BLaER1 treated with 17β-estradiol and CSF1 and Interleukin-3, amounts not matched to agents 10 nM and 100 nM (cell line): ENCODE data around the gene SYNDIG1.

Experiments
- H3K27ac ChIP-seq, 11 experiments: shearing (Covaris generic); formaldehyde crosslinking; 2 replicates each; pipeline ENCODE4 v1.8.1; 2022
- H3K27me3 ChIP-seq, 11 experiments: shearing (Covaris generic); formaldehyde crosslinking; 2 replicates each; pipeline ENCODE4 v1.8.1; 2022
- H3K36me3 ChIP-seq, 11 experiments: shearing (Covaris generic); formaldehyde crosslinking; 2 replicates each; pipeline ENCODE4 v1.8.1; 2022
- H3K4me1 ChIP-seq, 10 experiments: shearing (Covaris generic); formaldehyde crosslinking; 2 replicates each; pipeline ENCODE4 v1.8.1; 2022
- H3K4me2 ChIP-seq, 11 experiments: shearing (Covaris generic); formaldehyde crosslinking; 2 replicates each; pipeline ENCODE4 v1.8.1; 2022
- H3K4me3 ChIP-seq, 10 experiments: shearing (Covaris generic); formaldehyde crosslinking; 2 replicates each; pipeline ENCODE4 v1.8.1; 2022
- H3K9ac ChIP-seq, 11 experiments: shearing (Covaris generic); formaldehyde crosslinking; 2 replicates each; pipeline ENCODE4 v1.8.1; 2022
- H3K9me3 ChIP-seq, 11 experiments: shearing (Covaris generic); formaldehyde crosslinking; replicated peaks in 1 of 11; 2 replicates each; pipeline ENCODE4 v1.8.1; 2022
- H4K20me1 ChIP-seq, 11 experiments: shearing (Covaris generic); formaldehyde crosslinking; 2 replicates each; pipeline ENCODE4 v1.8.1; 2022
- Cebpa-rat ChIP-seq, 11 experiments: shearing (Covaris generic); IDR thresholded peaks; 2 replicates each; pipeline ENCODE4 v1.8.1; 2022

Gene SYNDIG1

DNA sequence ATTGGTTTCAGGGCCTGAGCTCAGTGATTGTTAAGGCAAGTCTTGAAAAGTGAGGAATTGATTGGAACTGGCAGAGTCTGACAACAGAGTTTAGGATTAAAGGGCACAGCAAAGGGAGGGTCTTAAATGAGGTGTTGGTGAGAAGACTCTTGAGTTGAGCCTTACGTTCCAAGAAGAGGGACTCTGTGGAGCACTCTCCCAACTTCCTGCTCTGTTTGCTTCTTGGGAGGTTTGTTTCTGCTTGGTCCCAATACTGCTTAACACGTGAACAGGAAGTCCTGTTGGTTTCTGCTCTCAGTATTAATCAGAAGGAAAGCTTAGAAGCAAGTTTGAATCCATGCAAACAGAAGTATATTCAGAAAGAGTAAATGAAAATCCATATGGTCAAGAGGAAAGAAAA lies 15.6 kb upstream of the SYNDIG1 start:
- H3K4me2 ChIP-seq: peak overlapping the region in 10 of 11 experiments; percentile 16 to 74 (median 42); a peak in 17 of 22 replicates
- no peak overlapping the region for H3K4me3 ChIP-seq
- no peaks in the 10 kb centered on the region for H3K36me3 ChIP-seq
- TF ChIP-seq Cebpa-rat (IDR thresholded peaks at IDR 0.05): no peak
- no peaks in the 10 kb centered on the region for H3K9me3 ChIP-seq
- H3K27ac ChIP-seq: no peak overlapping the region
- no peaks in the 10 kb centered on the region for H4K20me1 ChIP-seq
- no peaks in the 10 kb centered on the region for H3K27me3 ChIP-seq
- no peak overlapping the region for H3K9ac ChIP-seq
- H3K4me1 ChIP-seq: peaks cover 6 to 17% (median 11%) of the 10 kb centered on the region in 10 experiments

- TF ChIP-seq Cebpa-rat (IDR thresholded peaks at IDR 0.05): no peak
- H3K9ac ChIP-seq: no peak overlapping the region
- no peak overlapping the region for H3K4me2 ChIP-seq
- H3K27ac ChIP-seq: no peak overlapping the region
- no peaks in the 10 kb centered on the region for H4K20me1 ChIP-seq
- no peaks in the 10 kb centered on the region for H3K36me3 ChIP-seq
- no peaks in the 10 kb centered on the region for H3K9me3 ChIP-seq
- no peak overlapping the region for H3K4me3 ChIP-seq
- H3K27me3 ChIP-seq: no peaks in the 10 kb centered on the region
- peaks cover 6 to 17% (median 11%) of the 10 kb centered on the region in 10 experiments for H3K4me1 ChIP-seq
Measured at GRCh38 chr20:24455081-24455480, 14.3 kb upstream of the SYNDIG1 start.

GRCh38 chr20:24456398-24456781 lies 13.0 kb upstream of the SYNDIG1 start:
- Histone ChIP-seq H3K27me3 (no peaks in the 10 kb centered on the region), H3K9me3 (no peaks in the 10 kb centered on the region), H3K36me3 (no peaks in the 10 kb centered on the region), H3K4me3 (no peak overlapping the region), H3K4me1 (peaks cover 6 to 15% (median 11%) of the 10 kb centered on the region in 10 experiments), H3K27ac (no peak overlapping the region), H4K20me1 (no peaks in the 10 kb centered on the region), H3K9ac (no peak overlapping the region), H3K4me2 (no peak overlapping the region)
- no peak for TF ChIP-seq Cebpa-rat (IDR thresholded peaks at IDR 0.05)

DNA sequence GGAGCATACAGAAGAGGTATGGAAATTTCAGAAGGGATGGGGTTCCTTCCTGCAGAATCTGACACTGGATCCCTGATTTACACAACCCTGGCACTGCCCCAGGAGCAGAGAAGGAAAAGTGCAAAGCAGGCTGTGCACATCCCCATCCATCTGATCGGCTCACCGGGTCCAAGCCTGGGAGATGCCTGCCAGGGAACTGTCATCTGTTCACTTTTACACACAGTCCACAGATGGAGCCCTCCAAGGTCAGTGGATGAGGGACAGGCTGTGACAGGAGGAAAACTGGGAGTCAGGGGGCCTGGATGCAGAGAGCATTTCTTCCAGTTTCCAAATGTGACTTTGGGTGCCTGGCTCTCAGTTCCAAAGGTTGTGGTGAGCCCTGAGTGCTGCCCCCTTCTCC lies 11.0 kb upstream of the SYNDIG1 start:
- Histone ChIP-seq H3K9ac (no peak overlapping the region), H3K27ac (no peak overlapping the region), H4K20me1 (no peaks in the 10 kb centered on the region), H3K27me3 (no peaks in the 10 kb centered on the region), H3K4me3 (no peak overlapping the region), H3K36me3 (no peaks in the 10 kb centered on the region), H3K4me1 (peaks cover 6 to 23% (median 11%) of the 10 kb centered on the region in 10 experiments), H3K4me2 (no peak overlapping the region), H3K9me3 (no peaks in the 10 kb centered on the region)
- TF ChIP-seq Cebpa-rat (IDR thresholded peaks at IDR 0.05): no peak

- TF ChIP-seq Cebpa-rat (IDR thresholded peaks at IDR 0.05): no peak
- Histone ChIP-seq H3K4me1 (peaks cover 0 to 11% (median 0%) of the 10 kb centered on the region in 10 experiments; a peak in 2 of 20 replicates), H3K4me2 (no peak overlapping the region), H4K20me1 (no peaks in the 10 kb centered on the region), H3K36me3 (no peaks in the 10 kb centered on the region), H3K9me3 (no peaks in the 10 kb centered on the region), H3K27ac (no peak overlapping the region), H3K27me3 (no peaks in the 10 kb centered on the region), H3K4me3 (no peak overlapping the region), H3K9ac (no peak overlapping the region)
Measured at GRCh38 chr20:24459733-24460132, 9.7 kb upstream of the SYNDIG1 start.

DNA sequence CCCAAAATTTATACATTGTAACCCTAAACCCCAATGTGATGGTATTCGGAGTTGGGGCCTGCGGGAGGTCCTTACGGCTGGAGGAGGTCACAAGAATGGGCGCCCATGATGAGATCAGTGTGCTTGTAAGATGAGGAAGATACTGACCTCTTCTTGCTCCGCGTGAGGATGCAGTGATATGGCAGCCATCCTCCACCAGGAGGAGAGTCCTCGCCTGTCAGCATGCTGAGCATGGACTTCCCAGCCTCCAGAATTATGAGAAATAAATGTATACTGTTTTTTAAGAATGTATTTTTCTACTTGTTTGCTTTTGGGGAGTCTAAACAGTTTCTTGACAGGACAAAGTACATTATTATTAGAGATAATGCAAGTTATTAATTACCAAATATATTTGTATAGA lies 8.7 kb upstream of the SYNDIG1 start:
- no peak for TF ChIP-seq Cebpa-rat (IDR thresholded peaks at IDR 0.05)
- no peak overlapping the region for H3K4me2 ChIP-seq
- H3K4me1 ChIP-seq: peaks cover 0 to 9% (median 0%) of the 10 kb centered on the region in 10 experiments; a peak in 1 of 20 replicates
- no peak overlapping the region for H3K27ac ChIP-seq
- H4K20me1 ChIP-seq: no peaks in the 10 kb centered on the region
- H3K9me3 ChIP-seq: no peaks in the 10 kb centered on the region
- H3K27me3 ChIP-seq: peaks cover 0 to 3% (median 0%) of the 10 kb centered on the region in 11 experiments; a peak in 1 of 22 replicates
- H3K36me3 ChIP-seq: no peaks in the 10 kb centered on the region
- H3K4me3 ChIP-seq: no peak overlapping the region
- H3K9ac ChIP-seq: no peak overlapping the region

DNA sequence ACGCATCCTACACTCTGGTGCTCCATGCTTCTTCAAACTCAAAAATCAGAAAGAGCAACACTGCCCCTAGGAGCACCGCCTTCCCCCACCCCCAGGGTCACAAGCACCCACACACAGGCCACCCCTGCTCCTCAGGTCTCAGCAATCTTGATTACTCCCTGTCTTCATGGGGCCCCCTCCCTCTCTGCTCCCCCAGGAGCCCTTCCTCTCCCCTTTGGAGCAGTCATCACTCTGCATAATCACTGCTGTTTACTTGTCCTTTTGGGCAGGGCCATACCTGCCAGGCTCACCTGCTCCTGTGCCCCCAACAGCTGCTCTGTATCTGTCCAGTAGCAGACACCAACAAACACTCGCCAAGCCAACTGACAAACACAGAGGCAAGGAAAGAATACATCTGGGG lies 7.6 kb upstream of the SYNDIG1 start:
- Histone ChIP-seq H3K27me3 (peaks cover under 1 to 14% (median 8%) of the 10 kb centered on the region in 11 experiments; a peak in 16 of 22 replicates), H4K20me1 (no peaks in the 10 kb centered on the region; a peak in 1 of 22 replicates), H3K9me3 (no peaks in the 10 kb centered on the region), H3K27ac (no peak overlapping the region), H3K4me2 (no peak overlapping the region), H3K36me3 (no peaks in the 10 kb centered on the region), H3K4me3 (no peak overlapping the region), H3K4me1 (peaks cover 0 to 9% (median 0%) of the 10 kb centered on the region in 10 experiments; a peak in 1 of 20 replicates), H3K9ac (no peak overlapping the region)
- TF ChIP-seq Cebpa-rat (IDR thresholded peaks at IDR 0.05): no peak

GRCh38 chr20:24462460-24463010 lies 6.9 kb upstream of the SYNDIG1 start:
- no peaks in the 10 kb centered on the region; a peak in 1 of 22 replicates for H4K20me1 ChIP-seq
- H3K4me2 ChIP-seq: 0 out of 22 replicates have a peak overlapping the region, but pooled peaks of 1 of the 11 experiments have one; percentile 16
- H3K4me1 ChIP-seq: peaks cover 0 to 9% (median 0%) of the 10 kb centered on the region in 10 experiments; a peak in 1 of 20 replicates
- peaks cover 8 to 21% (median 15%) of the 10 kb centered on the region in 11 experiments for H3K27me3 ChIP-seq
- H3K36me3 ChIP-seq: no peaks in the 10 kb centered on the region
- no peak overlapping the region for H3K9ac ChIP-seq
- H3K9me3 ChIP-seq: no peaks in the 10 kb centered on the region
- no peak overlapping the region for H3K4me3 ChIP-seq
- H3K27ac ChIP-seq: no peak overlapping the region
- no peak for TF ChIP-seq Cebpa-rat (IDR thresholded peaks at IDR 0.05)

DNA sequence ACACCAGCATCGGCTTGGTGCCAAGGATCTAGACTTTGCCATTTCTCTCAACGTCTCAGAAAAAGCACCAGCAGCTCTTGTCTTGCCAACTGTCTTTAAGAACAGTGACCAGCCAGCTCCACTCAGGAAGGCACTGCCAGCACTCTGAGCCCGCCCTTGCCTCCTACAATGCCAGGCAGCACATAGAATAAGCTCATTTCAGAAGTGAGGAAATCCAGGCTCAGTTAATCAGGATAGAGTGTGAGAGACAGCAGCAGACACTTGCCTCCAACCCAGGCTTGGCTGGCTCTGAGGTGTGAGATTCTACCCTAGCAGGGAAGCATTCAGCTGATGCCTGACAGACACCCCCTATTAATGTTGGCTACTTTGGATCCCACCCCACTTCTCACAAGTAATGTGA lies 4.3 kb upstream of the SYNDIG1 start:
- TF ChIP-seq Cebpa-rat (IDR thresholded peaks at IDR 0.05): no peak
- Histone ChIP-seq H4K20me1 (peaks cover 0 to 17% (median 8%) of the 10 kb centered on the region in 11 experiments; a peak in 12 of 22 replicates), H3K9me3 (no peaks in the 10 kb centered on the region), H3K9ac (no peak overlapping the region), H3K4me3 (no peak overlapping the region), H3K36me3 (no peaks in the 10 kb centered on the region), H3K4me2 (no peak overlapping the region), H3K27me3 (peaks cover 34 to 47% (median 41%) of the 10 kb centered on the region in 11 experiments), H3K4me1 (peaks cover 3 to 14% (median 9%) of the 10 kb centered on the region in 10 experiments), H3K27ac (no peak overlapping the region)

- Histone ChIP-seq H3K4me3 (no peak overlapping the region), H3K36me3 (no peaks in the 10 kb centered on the region), H3K9me3 (peaks cover 0 to 2% (median 0%) of the 10 kb centered on the region in 11 experiments; a peak in 1 of 22 replicates), H3K4me1 (peaks cover 9 to 20% (median 15%) of the 10 kb centered on the region in 10 experiments), H4K20me1 (peaks cover 0 to 23% (median 14%) of the 10 kb centered on the region in 11 experiments; a peak in 14 of 22 replicates), H3K4me2 (no peak overlapping the region), H3K27ac (no peak overlapping the region), H3K27me3 (peaks cover 40 to 53% (median 47%) of the 10 kb centered on the region in 11 experiments), H3K9ac (no peak overlapping the region)
- TF ChIP-seq Cebpa-rat (IDR thresholded peaks at IDR 0.05): no peak
Measured at GRCh38 chr20:24465730-24466129, 3.7 kb upstream of the SYNDIG1 start.
